HG03565 (cell line): ENCODE results near the gene CCR6.

ENCODE experiments used
- ATAC-seq: cut with Tn5 transposase; IDR thresholded peaks from one replicate; pipeline ENCODE4 v1.9.1; 2021; ENCODE audit warnings: mild to moderate bottlenecking, moderate library complexity; ENCODE audit not compliant: unreplicated experiment

CCR6 gene

DNA sequence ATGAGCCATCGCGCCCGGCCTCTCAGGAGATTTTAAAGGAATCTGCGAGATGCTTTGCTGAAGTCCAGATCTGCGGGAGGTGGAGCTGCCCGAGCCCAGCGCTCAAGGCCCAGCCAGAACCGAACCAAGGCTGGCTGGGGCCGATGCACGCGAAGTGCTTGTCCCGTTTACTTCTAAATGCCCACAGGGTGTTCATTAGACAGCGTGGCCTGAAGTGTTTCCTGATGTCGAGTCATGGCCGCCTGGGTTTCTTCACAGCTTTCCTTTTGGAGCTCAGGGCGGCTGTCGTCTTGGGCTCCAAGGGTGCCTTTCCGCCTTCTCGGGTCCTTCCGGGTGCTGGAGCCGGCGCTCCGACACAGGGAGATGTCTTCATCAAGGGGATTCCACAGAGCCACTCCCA is 25.1 kb upstream of the CCR6 start:
- ATAC-seq, result no peak

DNA sequence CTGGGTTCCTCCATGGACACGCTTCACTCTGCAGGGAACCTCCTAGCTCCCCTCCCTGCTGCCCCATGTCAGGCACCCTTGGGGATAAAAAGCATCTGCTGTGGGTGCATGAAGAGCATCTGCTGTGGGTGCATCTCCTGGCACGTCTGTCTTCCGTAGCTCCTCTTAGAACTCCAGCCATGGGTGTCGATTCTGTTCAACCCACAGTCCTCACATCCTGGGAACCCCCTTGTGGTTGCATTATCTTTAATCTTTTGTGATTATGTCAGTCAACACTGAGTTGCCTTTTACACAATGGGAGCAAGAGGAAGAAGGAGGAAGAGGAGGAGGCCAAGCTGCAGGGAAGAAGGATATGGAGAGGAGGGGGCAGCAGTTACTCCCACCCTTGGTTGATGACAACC is 24.1 kb upstream of the CCR6 start:
- no peak for ATAC-seq

DNA sequence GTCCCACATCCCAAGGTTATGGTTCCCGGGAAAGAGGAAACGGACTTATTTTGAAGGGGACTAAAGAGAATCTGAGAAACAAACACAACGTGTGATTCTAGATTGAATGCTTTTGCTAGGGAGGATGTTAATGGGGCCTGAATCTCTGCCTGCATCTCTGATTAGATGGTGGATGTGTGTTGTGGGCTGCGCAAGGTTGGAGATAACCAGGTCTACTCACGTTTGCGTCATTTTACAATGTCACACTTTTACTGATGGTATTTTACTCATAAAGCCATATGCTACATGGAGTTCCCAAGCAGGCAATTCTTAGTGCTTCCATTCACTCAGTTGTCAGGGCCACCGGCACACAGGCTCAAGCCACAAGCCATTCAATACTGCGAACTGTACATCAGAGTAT is 23.2 kb upstream of the CCR6 start:
- ATAC-seq, result no peak

DNA sequence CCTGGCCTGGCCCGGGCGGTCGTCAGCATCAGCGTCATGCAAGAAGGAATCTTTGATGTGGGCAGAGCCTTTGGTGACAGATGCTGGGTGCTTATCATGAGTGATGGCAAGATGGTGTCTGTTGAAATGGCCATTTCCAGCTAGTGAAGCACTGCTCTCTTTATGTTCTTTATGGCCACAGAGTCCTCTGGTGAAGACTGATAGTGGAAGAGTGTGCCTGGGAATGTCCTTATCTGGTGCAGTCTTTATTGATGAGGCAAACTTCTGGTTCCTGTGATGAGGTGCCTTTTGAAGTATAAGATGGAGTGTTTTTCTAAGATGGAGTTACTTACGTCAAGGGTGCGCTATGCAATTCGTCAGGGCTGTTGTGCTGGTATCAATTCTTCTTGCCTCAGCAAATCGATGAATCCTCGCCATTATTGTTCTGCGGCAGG is 22.6 kb upstream of the CCR6 start:
- no peak for ATAC-seq

DNA sequence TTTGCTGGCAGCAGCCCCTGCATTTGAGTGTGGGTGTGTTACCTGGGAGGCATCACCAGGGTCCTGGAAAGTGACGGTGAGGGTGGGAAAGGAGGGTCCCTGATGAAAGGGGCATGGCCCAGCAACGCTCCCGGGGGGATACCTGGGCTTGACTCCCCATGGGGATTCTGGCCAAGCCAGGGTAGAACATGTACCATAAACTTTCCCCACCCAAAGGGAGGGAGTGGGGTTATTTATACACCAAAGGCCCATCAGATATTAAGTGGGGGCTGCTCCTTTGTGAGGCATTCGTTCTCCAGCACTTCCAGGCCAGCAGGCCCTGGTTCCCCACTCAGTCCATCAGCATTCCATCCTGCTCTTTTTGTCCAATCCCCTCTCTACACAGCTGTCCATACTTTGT is 20.6 kb upstream of the CCR6 start:
- ATAC-seq, result no peak

DNA sequence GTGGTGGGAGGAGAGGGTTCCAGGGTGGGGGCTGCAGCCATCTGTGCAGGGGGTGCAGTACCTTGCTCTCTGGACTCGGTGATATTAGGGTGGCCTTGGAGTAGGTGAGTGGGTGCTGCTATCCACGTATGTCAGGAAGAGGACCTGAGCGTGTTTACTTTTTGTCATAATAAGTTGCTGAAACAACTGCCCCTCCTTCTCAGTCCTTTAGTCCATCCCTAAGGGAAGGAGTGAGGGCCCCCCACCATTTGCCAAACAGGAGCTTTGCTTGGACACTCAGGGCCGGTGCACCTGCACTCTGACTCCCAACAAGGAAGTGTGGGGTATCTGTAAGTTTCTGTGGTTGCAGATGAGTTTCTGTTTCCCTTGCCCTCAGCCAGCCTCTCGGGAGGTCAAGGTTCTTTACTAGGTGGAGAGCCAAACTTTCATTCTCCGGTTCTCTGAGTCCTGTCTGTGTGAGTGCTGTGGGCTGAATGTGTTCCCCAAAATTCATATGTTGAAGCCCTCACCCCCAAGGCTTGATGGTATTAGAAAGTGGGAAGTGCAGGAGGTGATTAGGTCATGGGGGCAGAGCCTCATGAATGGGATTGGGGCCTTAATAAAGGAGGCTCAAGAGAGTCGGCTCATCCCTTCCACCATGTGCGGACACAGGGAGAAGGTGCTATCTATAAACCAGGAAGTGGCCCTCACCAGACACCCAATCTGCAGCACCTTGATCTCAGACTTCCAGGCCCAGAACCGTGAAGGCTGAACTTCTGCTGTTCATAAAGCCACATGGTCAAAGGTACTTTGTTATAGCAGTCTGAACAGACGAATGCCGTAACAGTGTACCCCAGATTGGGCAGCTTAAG is 19.6 kb upstream of the CCR6 start:
- peak; percentile 92 for ATAC-seq

DNA sequence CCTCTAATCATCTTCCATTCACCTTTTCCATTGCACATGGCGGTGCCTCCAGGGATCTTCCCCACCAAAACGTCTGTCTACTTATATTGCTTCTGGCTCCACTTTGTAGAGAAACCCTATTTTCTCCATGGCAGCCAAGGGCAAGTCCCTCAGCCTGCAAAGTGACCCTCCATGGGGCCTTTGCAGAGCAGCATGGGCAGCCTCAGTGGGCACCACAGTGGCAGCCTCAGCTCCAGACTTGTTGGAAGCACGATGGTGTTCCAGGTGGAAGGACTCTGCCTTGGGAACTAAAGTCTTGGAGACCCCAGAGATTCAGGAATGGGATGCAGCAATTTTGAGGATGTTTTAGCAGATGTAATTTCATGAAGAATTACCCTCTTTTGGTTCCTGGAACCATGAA is 18.5 kb upstream of the CCR6 start:
- ATAC-seq, result no peak

DNA sequence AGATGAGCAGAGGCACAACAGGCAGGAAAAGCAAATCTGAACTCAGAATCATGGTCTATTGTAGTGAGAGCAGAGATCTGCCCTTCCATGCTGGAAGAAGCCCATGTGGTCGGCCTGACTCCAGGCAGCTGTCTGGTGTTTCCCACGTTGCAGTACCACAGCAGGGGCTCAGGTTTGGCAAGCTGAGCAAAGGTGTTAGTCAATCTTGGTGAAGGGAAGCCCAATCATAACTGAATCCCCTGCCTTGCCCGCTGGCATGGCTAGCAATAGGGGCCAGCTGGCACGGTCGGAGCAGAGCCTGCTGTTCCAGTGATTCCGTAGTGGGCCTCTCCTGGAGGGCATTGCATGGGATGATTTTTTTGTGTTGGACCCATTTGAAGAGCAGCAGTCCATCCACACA is 17.8 kb upstream of the CCR6 start:
- ATAC-seq, result no peak

DNA sequence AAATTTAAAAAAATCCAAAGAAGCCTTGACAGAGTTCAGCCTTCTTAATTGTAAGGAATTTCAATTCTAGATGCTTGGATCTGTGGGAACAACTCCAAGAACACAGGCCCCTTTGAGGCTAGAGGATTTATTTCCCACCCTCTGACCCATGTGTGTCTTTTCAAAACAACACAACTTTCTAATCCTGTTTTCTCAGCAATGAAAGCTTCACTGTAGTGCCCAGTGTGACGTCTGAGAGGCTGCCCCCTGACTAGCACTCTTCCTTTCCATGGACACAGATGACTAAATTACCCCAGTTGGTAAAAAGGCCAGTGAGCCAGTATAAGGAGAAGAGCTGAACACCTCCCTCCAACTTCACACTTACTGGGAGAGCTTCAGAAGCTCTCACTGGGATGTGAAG is 16.5 kb upstream of the CCR6 start:
- ATAC-seq, result no peak

DNA sequence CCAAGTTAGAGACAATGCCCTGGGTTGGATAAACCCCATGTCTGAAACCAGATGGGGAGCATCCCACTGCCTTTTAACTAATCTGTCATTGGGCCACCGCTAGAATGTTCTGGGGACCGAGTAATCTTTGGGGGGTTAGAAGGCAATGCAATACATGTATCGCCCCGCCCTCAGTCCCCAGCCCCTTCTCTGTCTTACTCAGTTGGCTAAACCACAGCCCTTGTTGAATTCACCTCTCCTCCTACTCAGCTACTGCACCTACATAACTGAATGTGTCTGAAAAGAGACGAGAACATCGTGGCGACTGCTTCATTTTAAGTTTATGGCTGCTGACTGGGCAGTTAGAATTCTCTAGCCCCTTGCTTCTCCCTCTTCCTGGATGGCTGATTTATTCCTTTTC is 15.1 kb upstream of the CCR6 start:
- no peak for ATAC-seq

DNA sequence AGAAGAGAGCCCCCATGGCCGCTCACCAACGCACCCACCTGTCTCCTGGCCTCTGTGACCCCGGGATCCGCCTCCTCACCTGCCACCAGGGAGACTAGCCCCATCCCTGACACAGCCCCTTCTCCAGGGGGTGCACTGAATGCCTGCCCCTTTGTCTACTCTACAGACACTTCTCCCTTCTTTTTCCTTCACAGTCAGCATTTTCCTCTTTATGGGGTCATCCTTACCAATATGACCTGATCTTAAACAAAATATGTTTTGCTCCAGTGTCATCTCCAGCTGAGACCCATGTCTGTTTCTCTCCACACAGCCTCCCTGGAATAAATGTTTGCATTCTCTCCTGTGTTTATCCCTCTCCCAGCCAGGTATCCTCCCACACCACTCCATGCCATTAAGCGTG is 14.6 kb upstream of the CCR6 start:
- ATAC-seq, result no peak

DNA sequence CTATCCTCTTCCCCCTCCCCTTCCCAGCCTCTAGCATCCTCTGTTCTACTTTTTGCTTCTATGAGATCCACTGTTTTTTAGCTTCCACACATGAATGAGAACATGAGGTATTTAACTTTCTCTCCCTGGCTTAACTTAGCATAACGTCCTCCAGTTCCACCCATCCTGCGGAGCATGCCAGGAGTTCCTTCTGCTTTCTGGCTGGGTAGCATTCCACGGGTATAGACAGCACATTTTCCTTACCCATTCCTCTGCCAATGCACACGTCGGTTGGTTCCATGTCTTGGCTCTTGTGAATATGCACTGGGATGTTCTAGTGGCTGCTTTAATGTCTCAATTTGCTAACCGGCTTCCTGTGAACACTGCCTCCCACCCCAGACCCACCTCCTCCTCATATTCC is 13.2 kb upstream of the CCR6 start:
- no peak for ATAC-seq

DNA sequence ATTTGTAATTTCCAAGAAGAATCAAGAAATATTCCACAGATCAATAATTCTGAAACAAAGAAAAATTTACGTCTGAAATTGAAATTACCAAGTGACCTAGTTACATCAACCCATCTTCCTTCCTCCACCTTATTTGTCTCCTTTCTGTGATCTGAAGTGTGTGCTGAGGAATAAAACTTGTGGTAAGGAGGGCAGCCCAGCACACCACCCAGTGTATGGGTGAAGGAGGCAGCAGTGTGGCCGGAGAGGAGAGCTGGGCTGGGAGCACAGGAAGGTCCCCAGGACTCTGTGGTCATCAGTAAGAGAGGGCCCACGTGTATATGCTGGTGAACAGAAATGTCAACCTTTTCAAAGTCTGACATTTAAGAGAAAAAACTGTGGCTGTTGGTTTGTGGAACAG is 11.3 kb upstream of the CCR6 start:
- ATAC-seq, result no peak

DNA sequence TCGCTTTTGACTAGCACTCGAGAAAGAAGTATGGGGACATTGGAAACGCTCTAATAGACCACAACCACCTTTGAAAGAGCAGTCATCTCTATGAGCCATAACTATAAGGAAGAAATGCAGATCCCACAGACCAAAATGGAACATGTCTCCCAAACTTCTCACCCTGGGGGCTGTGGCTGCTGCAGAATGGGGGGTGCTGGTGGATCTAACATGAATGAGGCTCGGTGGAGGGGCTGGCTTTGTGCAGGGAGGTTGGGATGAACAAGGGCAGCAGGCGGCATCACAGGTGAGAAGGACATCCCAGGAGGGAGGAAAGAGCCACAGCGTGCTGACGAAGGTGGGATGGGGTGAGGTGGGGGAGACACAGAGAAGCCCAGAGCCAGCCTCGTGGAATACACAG is 10.5 kb upstream of the CCR6 start:
- no peak for ATAC-seq

DNA sequence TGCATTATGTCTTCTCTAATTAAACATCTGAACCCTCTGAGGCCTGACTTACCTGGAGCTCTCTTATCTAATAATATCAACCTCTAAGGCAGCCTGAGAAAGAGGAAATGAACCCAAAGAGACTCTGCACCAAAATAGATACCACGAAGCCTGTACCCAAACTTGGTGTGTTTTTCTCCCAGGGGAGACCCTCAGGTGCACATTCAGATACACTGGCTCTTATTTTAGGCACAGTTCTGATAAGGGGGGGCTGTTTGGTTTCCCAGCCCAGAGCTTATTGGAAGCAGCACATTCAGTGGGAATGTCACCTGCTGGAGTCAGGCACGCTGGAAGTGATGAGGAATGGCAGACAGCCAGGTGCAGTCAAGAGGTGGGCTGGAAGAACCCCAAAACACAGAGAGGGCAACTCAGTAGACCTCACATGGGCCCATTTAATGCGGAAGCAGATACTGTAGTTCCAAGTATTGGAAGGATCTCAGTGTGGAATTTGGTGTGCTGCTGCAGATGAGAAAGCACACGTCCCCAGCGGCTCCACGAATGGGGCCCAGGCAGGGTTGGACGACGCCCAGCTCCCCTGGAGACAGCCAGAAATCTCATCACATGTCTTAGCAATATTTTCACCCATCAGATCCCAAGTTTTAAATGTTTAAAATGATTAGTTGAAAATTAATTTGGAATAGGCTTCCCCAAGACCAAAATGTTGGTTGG is 9.7 kb upstream of the CCR6 start:
- peak; percentile 44 for ATAC-seq

DNA sequence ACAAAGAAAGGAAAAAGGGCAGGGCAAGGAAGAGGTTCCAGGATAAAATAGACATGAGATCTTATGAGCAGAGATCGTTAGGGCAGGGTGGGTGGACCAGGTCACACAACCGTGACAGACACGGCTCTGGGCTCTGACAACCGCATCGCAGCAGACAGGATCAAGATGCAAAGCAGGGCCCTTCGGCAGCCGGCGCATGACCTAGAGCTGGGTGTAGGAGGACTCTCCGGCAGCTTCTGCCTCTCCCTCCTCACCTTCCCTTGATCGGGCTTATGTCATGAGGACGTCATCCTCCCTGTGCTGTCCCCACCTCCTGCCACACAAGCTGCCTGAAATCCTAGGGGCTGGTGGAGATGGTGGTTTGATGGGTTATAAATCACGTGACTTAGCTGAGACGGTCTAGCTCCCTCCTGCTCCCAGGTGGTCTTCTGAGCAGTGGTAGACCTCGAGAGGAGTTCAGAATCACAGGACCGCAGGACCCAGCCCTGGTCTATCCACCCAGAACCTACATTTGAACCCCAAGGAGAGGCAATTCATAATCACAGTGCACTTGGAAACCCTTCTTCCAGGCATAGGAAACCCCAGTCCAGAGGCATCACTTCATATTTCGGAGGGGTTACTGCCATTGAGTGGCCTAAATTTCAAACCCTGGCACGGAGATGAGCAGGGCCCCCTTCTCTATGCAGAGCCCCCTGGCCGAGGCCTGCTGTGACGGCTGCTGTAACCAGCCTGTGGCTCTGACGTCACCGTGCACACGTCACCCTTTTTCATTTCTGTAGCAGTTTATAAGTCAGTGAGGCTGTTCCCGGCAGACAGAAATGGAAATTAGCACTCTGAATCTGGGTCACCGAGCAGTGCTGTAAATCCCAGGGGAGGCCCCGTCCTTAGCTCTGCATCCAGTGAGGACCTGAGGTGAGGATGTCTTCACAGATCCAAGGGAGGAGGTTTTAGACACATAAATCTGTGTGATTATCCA is 8.7 kb upstream of the CCR6 start:
- ATAC-seq, result peak; percentile 88

DNA sequence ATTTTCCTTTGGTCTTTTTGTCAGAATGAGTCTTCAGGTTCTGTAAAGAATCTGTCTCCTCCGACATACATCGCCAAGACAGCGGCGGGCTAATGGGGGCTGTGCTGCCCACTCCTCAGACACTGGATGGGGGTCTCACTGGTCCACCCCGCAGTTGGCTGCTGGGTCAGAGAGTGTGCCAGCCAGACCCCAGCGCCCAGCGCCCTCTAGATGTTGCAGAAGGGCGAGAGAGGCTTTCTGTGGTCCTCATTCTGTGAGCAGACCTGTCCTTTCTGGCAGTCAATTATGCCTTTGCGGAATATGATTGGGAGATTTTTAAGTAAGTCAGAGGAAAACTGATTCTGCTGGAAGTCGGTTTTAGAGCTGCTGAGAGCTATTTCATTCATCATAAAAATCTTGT is 7.8 kb upstream of the CCR6 start:
- ATAC-seq, result no peak

DNA sequence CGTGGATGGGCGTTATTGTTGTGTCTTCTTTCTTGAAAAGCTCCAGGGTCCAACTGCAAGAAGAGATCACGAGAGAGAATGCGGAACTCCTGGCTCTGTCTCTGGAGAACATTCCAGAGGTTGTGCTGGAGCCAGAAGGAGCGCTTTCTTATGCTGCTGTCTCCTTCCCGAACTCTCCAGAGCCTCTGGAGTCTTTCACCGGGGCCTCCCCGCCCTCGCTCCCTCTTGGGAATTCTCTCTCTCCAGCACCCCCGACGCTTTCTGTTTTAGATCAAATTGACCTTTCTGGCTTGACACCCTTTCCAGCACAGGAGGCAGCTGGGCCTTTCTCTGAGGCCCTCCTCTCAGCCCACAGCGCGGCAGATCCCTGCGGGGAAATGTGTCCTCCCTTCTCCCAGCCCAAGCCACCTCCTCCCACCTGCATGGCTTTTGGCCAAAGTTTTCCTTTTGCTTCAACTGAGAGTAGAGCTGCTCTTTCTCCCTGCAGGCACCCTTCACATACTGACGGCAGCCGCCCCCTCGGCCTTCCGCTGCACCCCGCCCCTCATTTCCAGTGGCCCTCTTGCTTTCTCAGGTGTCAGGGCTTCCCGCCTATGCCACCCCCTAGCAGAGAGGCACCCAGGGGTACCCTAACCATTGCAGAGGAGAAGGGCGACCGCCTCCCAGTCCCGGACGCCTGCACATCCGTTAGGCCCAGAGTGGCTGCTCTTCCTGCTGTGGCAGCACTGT is 6.6 kb upstream of the CCR6 start:
- ATAC-seq, result no peak

DNA sequence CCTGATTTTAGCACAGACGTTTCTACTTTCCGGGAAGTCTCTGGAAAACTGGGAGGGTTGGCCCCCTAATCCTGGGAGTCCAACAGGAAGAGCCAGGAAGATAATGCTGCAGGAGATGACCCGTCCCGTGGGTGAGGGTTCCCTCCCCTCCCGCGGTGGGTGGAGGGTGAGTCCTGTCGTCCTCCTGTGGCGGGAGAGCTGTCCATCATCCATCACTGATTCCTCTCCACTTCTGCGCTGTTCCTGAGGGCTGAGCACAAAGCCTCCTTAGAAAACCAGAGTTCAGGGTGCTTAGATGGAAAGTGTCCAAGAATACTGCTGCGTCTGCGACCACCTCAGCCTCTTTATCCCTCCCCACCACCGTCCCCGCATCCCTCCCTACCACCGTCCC is 6.1 kb upstream of the CCR6 start:
- ATAC-seq, result no peak

DNA sequence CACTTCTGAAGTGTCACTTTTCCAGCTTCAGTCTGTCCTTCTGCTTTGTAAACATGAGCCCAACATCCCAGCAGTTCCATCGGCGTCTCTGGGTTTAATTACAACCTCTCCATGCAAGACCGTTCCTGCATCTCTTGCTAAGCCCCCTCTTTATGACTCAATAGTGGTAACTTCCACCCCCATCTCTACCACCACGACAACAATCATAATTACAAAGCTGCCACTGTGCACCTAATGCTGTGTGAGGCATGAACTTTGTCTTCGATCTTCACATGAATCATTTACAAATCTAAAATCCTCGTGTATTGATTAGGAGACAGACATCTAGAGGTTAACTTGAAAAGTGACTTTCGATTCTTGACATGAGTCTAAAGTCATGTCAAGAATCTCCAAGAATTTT is 4.9 kb upstream of the CCR6 start:
- ATAC-seq, result no peak

DNA sequence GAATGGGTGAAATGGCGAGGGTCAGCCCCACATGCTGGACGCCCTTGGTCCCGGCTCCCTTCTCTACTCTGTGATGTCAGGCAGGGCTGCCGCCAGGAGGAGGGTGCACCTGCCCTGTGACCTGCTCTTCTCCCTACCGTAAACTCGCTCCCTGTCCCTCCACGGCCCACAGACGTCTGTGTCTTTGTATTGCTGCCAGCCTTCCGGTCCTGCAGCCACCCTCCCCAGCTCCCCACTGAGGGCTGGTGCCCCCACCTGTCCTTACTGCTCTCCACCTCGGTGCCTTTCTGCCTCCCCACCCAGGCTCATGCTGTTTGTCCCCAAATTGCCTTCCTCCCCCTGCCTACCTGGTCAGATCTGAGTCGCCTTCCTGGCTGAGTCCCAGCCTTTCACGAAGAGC is 4.1 kb upstream of the CCR6 start:
- ATAC-seq, result no peak
